ENCODE results near the gene CPSF6.
"Not testable (repeated sequence)": the region's sequence is repeated elsewhere in the genome, so short reads cannot be mapped to it uniquely, and the experiment has no call there.

CPSF6 gene

GRCh38 chr12:69298133-69298532 is 58.8 kb downstream of the CPSF6 start:
- no peak for TF ChIP-seq CTCF (IDR thresholded peaks at IDR 0.05; ENCODE audit: insufficient read depth, low read length, poor library complexity, severe bottlenecking)
- H3K27me3 ChIP-seq (replicated peaks; ENCODE audit: control insufficient read depth, insufficient read depth, low read length): no peaks in the 10 kb centered on the region; the same call in 1 of the 2 replicates
- no peaks in the 10 kb centered on the region for H3K36me3 ChIP-seq (ENCODE audit: control insufficient read depth, insufficient read depth, low read length)
- no peak overlapping the region for H3K4me3 ChIP-seq (replicated peaks; ENCODE audit: low read depth, low read length)
- DNase-seq (ENCODE audit: extremely low read depth, insufficient read length): no peak

- no peak overlapping the region for H3K4me3 ChIP-seq (replicated peaks; ENCODE audit: low read depth, low read length)
- no peak for TF ChIP-seq CTCF (IDR thresholded peaks at IDR 0.05; ENCODE audit: insufficient read depth, low read length, poor library complexity, severe bottlenecking)
- H3K36me3 ChIP-seq (ENCODE audit: control insufficient read depth, insufficient read depth, low read length): no peaks in the 10 kb centered on the region
- H3K27me3 ChIP-seq (replicated peaks; ENCODE audit: control insufficient read depth, insufficient read depth, low read length): no peaks in the 10 kb centered on the region; the same call in 1 of the 2 replicates
- DNase-seq (ENCODE audit: extremely low read depth, insufficient read length): no peak
These were observed 59.6 kb downstream of the CPSF6 start for GRCh38 chr12:69298947-69299346.

- no peaks in the 10 kb centered on the region; the same call in 1 of the 2 replicates for H3K27me3 ChIP-seq (replicated peaks; ENCODE audit: control insufficient read depth, insufficient read depth, low read length)
- TF ChIP-seq CTCF (IDR thresholded peaks at IDR 0.05; ENCODE audit: insufficient read depth, low read length, poor library complexity, severe bottlenecking): no peak
- no peaks in the 10 kb centered on the region for H3K36me3 ChIP-seq (ENCODE audit: control insufficient read depth, insufficient read depth, low read length)
- DNase-seq (ENCODE audit: extremely low read depth, insufficient read length): no peak
- no peak overlapping the region for H3K4me3 ChIP-seq (replicated peaks; ENCODE audit: low read depth, low read length)
These were observed 64.9 kb downstream of the CPSF6 start for GRCh38 chr12:69304284-69304683.

GRCh38 chr12:69309461-69309860 is 70.1 kb downstream of the CPSF6 start:
- DNase-seq (ENCODE audit: extremely low read depth, insufficient read length): no peak
- no peak for TF ChIP-seq CTCF (IDR thresholded peaks at IDR 0.05; ENCODE audit: insufficient read depth, low read length, poor library complexity, severe bottlenecking)
- Histone ChIP-seq H3K27me3 (replicated peaks; ENCODE audit: control insufficient read depth, insufficient read depth, low read length) (no peaks in the 10 kb centered on the region), H3K36me3 (ENCODE audit: control insufficient read depth, insufficient read depth, low read length) (no peaks in the 10 kb centered on the region), H3K4me3 (replicated peaks; ENCODE audit: low read depth, low read length) (no peak overlapping the region)

- TF ChIP-seq CTCF (IDR thresholded peaks at IDR 0.05; ENCODE audit: insufficient read depth, low read length, poor library complexity, severe bottlenecking): no peak
- H3K36me3 ChIP-seq (ENCODE audit: control insufficient read depth, insufficient read depth, low read length): no peaks in the 10 kb centered on the region
- no peak overlapping the region for H3K4me3 ChIP-seq (replicated peaks; ENCODE audit: low read depth, low read length)
- DNase-seq (ENCODE audit: extremely low read depth, insufficient read length): no peak
- H3K27me3 ChIP-seq (replicated peaks; ENCODE audit: control insufficient read depth, insufficient read depth, low read length): no peaks in the 10 kb centered on the region
These were observed 73.8 kb downstream of the CPSF6 start for GRCh38 chr12:69313209-69313608.

GRCh38 chr12:69316784-69317183 is 77.4 kb downstream of the CPSF6 start:
- H3K27me3 ChIP-seq (replicated peaks; ENCODE audit: control insufficient read depth, insufficient read depth, low read length); H3K4me3 ChIP-seq (replicated peaks; ENCODE audit: low read depth, low read length); DNase-seq (ENCODE audit: extremely low read depth, insufficient read length); H3K36me3 ChIP-seq (ENCODE audit: control insufficient read depth, insufficient read depth, low read length): not testable (repeated sequence)

GRCh38 chr12:69317233-69317632 is 77.9 kb downstream of the CPSF6 start:
- DNase-seq (ENCODE audit: extremely low read depth, insufficient read length); H3K4me3 ChIP-seq (replicated peaks; ENCODE audit: low read depth, low read length); H3K36me3 ChIP-seq (ENCODE audit: control insufficient read depth, insufficient read depth, low read length); H3K27me3 ChIP-seq (replicated peaks; ENCODE audit: control insufficient read depth, insufficient read depth, low read length): not testable (repeated sequence)

Data from GM06990 (cell line).